Muscle of arm (tissue), 12 donors: ENCODE measurements around the gene PIR. TPM values are rescaled to one million over a fixed set of nuclear protein-coding genes. Genes with fewer than 3 reads are reported as not detected.
A peak's percentile ranks its signal among the peaks of the same experiment; 100 is the strongest.

ENCODE experiments used
- DNase-seq: peaks from one replicate; pipeline ENCODE4 v3.0.0-alpha.2; 2013
- polyA plus RNA-seq, 12 donors: library from polyadenylated mRNA; unstranded; fragments of 120-200 nt; gene quantifications; one replicate each; pipeline ENCODE4 v1.2.1, GENCODE V29; 2013; ENCODE audit not compliant: insufficient read length in 12 of 12

The PIR gene
- polyA plus RNA-seq, 12 donors, result 2.1 to 5.4 (median 3.2) TPM; not detected in 2

DNA sequence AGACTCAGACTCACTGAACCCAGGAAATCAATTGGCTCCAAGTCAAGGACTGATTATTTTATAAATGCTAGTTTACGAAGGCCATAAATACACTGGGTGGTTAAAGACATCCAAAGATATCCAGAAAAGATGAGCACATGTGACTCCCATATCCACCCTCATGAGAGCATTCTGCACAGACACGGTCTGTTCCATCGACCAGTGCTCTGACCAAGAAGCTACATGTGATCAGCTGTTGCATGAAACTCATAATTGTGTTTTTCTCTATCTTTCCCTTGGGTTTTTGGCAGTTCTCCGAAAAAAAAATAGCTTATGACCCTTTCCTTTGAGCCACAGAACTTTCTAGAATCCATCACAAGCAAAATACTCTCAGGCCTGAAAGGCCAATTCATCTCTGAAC lies 2.7 kb upstream of the PIR start:
- no peak for DNase-seq

DNA sequence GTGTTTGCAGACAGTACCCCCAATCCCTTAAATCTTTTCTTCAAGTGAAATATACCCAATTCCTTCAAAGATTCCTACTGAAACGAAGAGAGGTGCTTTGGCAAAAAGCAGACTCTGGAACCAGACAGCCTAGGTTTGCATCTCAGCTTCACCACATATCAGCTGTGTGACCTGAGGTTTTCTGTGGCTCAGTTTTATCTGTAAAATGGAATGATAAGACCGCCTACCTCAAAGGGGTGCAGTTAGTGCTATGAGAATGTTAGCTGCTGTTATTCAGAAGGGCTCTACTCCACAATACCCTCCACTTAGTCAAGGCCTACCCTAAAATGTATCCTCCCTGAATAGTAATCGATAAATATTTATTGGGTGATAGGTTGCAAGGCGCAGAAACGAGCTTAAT lies 664 bp downstream of the PIR start:
- no peak for DNase-seq

DNA sequence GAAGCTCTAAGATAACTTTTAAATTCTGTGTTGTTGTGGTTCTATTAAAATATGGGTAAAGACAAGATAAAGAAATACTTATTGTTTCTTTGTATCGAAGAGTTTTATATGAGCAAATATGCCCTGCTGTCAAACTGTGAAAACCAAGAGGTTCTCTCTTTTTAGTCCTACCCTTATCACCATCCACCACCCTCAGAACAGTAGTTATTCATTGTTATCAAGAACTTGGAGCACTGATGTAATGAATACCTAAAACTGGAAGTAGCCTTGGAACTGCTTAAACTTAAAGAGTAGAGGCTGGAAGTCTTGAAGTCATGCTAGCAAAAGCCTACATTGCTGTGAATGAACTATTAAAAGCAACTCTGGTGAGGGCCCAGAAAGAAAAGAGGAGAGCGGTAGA lies 9.2 kb downstream of the PIR start:
- no peak for DNase-seq

- no peak for DNase-seq
Observed at GRCh38 chrX:15475486-15475885, 17.6 kb downstream of the PIR start.

DNA sequence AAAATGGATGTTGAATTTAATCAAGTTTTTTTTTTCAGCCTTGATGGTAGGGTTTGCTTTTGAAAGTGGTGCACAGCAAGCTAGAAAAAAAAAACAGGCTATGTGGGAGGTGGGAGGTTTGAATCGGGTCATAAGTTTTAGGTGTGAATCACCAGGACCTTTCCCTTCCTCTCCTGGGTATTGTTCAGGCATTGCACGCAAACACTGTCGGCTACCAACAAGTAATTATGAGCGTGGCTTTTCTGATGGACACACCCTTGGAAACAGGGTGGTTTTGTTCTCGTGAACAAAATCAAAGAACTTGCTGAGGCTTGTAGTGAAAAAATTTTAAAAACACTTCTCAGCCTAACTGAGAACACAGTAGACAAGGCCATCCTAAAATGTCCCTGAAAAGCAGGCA lies 18.1 kb downstream of the PIR start:
- no peak for DNase-seq

DNA sequence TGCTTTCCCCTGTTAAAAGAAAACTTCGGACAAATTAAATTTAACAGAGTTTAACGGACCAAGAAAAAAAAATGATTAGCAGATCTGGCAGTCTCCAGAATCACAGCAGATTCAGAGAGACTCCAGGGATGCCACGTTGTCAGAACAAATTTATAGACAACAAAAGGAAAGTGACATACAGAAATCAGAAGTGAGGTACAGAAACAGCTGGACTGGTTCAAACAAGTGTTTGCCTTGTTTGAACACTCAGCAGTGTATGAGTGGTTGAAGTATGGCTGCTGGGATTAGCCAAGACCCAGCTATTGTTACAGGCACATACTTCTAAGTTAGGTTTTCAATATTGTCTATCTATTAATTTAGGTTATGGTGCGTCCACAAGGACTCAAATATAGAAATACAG lies 19.1 kb downstream of the PIR start:
- no peak for DNase-seq

DNA sequence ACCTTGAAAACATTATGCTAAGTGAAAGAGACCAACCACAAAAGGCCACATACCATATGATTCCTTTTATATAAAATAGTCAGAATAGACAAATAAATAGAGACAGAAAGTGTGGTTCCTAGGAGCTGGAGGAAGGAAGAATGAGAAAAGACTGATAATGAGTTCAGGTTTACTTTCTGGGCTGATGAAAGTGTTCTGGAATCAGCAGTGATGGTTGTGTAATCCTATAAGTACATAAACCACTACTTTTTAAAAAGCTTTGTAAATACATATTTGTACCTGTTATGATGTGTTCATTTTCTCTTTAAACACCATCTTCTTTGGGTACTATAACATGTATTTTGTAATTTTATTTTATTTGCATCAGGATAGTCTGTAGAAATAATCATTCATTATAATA lies 20.6 kb downstream of the PIR start:
- no peak for DNase-seq

DNA sequence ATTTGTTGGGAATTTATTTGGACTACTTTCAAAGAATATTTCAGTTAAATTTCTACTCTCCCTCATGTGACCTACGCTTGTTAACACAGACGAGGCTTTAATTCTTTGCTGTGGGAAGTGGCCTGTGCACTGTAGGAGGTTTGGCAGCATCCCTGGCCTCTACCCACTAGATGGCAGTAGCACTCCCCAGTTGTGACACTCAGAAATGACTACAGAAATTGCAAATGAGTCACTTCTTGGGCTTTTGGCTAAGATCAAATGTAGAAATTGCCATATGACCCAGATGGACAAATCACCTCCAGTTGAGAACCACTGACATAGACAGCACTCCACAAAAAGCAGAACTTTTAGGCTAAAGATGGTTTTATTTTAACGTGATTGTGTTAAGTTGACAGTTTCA lies 22.1 kb downstream of the PIR start:
- DNase-seq, result peak; percentile 57

DNA sequence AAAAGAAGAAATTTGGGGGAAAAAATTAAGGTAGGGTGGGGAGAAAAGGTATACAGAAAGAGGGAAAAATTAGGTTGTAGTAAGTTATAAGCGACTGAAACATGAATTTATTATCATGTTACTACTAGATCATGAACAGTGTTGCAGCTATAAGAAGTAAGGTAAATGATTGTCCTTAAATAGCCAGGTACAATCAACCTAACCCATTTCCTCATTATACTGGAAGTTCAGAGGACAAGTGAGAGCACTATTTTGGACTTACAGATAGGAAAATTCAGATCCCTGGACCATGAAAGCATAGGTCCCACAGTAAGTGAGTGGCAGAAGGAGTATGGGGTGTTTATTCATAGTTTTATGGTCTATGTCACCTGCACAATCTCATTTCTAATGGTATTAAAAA lies 23.5 kb downstream of the PIR start:
- DNase-seq, result no peak

DNA sequence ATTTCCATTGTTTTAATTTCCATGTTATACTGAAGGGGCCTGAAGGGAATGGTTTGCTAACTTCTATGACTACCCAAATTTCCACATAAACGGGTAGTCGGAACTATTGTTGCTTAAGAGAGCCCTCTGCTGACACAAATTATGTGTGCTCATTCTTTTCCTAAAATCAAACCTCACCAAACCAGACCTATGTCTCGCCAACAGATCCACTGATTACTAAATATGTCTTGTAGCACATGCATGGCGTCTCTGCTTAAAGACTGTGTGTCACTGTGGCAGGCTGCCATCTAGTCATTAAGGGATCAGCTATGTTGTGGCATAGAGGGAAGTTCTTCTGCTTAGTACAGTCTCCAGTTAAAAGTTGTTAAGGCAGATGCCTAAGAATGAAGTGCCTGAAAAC lies 25.1 kb downstream of the PIR start:
- DNase-seq, result peak; percentile 34

DNA sequence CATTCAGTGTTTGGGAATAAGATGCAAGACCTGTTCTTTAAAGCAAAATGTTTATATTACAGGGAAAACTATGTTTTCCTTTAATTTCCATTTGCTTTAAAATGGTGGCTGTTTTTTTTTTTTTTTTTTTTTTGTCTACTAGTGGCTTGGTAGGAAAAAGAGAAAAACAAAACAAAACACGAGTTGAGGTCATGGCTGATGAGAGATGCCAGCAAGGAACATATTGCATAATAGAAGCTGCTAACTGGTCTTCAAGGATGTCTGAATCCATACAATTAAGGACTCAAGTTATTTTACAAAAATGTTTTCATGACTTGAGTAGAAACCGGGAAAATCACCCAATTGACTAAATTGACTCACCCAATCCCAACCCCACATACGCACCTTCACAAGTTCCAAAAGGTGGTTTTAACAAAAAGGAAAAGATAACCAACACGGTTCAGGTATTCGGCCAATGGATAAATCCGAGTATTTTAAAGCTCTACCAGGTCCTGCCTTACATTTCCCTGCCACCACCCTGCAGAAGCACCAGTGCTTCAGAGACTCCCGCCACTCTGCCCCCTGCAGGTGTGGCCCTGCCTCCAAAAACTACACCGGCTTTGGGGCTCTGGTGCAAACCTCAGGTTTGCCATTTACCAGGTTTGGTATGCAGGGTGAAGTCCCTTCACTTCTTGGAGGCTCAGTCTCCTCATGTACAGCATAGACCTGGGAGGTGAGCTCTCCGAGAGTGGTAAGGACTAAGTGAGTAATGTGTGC lies 27.1 kb downstream of the PIR start:
- DNase-seq, result no peak

- peak; percentile 13 for DNase-seq
Observed at GRCh38 chrX:15465347-15465746, 27.8 kb downstream of the PIR start.

GRCh38 chrX:15464704-15465103 lies 28.4 kb downstream of the PIR start:
- DNase-seq, result no peak

DNA sequence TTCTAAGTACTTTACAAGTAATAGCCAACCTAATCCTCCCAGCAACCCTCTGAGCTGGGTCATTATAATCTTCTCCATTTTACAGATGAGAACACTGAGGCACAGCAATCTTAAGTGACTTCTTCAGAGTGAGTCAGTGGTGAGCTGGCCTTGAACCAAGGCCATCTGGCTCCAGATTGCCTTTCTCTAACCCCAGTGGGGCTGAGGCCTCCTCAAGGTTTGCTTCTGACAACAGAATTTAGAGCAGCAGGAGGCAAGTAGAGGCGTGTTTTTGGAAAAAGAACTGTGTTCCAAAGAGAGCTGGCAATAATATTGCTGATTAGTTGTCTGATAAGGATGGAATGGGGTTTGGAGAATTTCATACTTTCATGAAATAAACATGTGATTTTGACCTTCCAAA lies 41.2 kb downstream of the PIR start:
- no peak for DNase-seq

GRCh38 chrX:15448010-15448639 lies 45.0 kb downstream of the PIR start:
- DNase-seq, result no peak

- no peak for DNase-seq
Observed at GRCh38 chrX:15441464-15441863, 51.7 kb downstream of the PIR start.

GRCh38 chrX:15438332-15438731 lies 54.8 kb downstream of the PIR start:
- no peak for DNase-seq

DNA sequence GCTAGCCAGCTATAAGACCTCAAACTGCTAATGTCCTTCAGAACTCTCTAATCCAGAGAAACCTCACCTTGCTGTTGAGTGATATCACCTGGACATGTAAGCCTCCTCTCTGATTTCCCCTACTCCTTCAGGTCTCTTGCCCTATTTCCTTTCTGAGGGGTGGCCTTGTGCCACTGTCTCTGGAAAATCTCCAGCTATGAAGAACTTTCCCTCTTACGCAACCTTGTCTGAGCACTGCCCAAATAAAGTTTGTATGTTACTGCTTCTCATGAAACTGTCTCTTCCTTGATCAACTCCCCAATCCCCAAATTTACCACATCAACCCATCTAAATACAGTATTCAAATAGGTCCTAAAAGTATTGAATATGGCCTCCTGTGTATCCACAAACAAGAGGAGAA lies 55.4 kb downstream of the PIR start:
- no peak for DNase-seq

DNA sequence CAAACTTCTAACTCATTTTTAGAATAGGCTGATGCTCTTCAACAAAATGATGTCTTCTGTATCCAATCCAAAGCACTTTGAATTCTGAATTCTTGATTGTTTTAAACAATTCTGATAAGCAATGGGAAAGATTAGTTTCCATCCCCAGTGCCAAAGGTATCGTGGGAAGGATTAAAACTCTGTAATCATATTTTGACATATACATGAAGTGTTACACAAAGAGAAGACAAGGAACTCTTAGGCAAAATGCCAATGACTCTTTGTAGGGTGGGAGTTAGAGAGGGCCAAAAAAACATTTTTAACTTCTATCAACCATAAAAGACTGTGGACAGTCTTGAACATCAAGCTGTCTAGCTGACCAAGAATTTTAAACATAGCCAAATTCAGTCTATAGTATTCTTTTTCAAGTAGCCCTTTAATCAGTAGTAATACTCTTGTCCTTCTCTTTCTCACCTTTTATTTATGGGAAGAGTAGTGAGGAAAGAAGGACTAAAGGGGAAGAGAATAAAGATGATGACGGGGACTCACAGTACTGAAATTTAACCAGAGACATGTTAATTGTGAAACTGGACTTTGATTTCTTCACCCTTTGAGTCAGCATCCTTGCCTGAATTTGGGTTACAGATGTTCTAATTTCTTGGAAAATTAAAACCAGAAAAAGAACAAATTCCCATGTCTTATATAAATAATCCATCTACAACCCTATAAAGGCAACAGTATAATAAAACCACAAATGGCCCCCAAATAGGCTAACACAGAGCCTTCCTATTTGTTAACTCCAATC lies 57.1 kb downstream of the PIR start:
- DNase-seq, result no peak

- no peak for DNase-seq
Observed at GRCh38 chrX:15434205-15434604, 58.9 kb downstream of the PIR start.

DNA sequence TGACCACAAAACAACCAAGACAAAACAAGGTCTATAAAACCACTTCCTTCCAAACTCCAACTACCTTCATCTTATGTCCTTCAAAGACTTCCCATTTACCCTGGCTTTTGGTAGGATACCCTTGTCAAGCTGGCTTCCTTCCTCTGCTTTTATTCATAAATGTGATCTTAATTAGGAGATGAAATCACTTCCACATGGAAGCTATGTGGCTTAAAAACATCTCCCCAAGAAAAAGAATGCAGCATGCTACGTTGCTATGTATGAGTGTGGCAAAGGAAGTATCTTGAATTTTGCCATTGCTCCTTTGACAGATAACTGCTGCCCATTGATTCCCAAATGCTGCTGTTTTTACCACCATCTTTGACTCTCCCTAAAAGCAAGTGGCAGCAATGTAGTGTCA lies 62.5 kb downstream of the PIR start:
- DNase-seq, result no peak

- no peak for DNase-seq
Observed at GRCh38 chrX:15430076-15430475, 63.1 kb downstream of the PIR start.

GRCh38 chrX:15425024-15425423 lies 68.1 kb downstream of the PIR start:
- no peak for DNase-seq
